ENCODE measurements around the gene ASTN2. TPM values are rescaled to one million over a fixed set of nuclear protein-coding genes. Genes with fewer than 3 reads are reported as not detected.

The ASTN2 gene
- total RNA-seq, 1 experiment from 2014 or later = 7.4 TPM

DNA sequence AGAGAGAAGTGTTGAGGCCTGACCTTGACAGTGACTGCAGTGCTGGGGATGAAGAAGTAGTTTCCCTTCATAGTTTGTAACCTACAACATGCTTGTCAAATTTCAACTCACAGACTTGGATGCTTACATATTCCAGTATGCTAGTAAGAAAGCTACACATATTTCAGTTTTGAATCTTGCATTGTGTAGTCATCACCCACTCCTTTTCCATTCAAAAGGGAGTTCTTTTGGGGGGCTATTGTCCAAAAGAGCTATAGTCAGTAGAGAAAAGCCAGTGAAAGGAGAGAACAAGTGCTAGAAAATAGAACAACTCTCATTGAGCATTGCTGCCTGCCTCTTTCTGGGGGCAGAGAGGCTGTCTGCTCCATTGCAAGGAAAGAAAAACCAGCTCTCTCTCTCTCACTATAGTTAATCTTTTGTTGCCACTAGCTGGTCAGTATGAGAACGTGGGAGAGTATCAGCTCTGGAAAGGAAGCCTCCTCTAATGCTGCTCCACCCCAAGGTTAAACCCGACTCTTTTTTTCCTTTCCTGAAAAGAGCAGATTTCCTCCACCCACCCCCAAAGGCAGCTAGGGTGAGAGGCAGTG is 7.3 kb downstream of the ASTN2 start:
- Histone ChIP-seq H3K4me3 (ENCODE audit: insufficient read depth, low read depth, low read length) (no peak overlapping the region), H3K36me3 (replicated peaks; ENCODE audit: control insufficient read depth, insufficient read depth, low read length) (no peaks in the 10 kb centered on the region), H3K27me3 (ENCODE audit: control insufficient read depth, insufficient read depth, low read length) (peaks cover 7% of the 10 kb centered on the region)
- no peak for DNase-seq

DNA sequence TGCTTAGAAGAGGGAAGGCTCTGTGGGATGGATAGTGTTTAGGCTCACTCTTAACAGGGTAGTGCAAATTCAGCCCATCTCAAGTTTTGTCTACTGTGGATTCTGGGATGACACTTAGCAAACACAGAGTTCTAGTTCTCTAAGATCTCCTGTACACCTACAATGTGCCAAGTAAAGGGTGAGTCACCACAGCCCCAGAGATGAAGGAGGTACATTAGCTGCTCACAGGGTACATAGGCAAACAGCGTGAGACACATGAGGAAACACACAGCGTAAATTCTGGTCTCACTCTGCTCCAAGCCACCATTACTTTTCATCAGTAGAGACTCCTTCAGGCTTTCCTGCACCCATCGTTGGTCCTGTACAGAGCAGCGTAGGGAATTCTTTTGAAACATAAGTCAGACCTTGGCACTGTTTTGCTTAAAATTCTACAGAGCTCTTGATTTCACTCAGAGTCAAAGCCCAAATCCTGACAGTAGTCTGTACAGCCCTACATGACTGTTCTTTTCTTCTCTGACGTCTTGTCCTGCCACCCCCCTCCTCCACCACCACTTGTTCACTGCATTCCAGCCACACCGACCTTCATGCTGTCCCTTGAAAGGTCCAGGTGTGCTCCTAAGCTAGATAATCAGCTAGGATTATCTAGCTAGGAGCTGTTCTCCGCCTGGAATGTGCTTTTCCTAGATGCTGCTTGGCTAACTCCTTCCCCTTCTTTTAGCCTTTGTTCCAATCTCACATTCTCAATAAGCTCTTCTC is 8.7 kb downstream of the ASTN2 start:
- Histone ChIP-seq H3K4me3 (ENCODE audit: insufficient read depth, low read depth, low read length) (no peak overlapping the region), H3K36me3 (replicated peaks; ENCODE audit: control insufficient read depth, insufficient read depth, low read length) (no peaks in the 10 kb centered on the region), H3K27me3 (ENCODE audit: control insufficient read depth, insufficient read depth, low read length) (no peaks in the 10 kb centered on the region; the same call in 1 of the 2 replicates)
- DNase-seq = no peak

DNA sequence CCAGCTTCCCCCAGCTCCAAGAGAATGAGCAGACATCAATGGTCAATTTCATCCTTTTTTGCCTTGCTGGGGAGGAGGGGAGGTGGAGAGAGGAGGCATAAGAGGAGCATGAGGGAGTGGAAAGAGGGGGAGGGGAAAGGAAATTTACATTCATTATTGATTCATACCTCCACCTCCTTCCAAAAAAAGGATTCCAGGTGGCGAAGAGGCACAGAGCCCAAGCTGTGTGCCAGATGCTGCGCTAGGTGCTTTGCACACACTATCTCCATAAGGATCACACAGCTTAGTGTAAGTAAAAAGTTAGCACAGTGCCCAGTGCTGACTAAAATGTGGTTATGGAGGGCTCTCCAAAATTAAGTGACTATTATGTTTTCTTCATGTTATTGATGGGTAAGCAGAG is 11.0 kb downstream of the ASTN2 start:
- Histone ChIP-seq H3K4me3 (ENCODE audit: insufficient read depth, low read depth, low read length) (no peak overlapping the region), H3K27me3 (ENCODE audit: control insufficient read depth, insufficient read depth, low read length) (no peaks in the 10 kb centered on the region; the same call in 1 of the 2 replicates), H3K36me3 (replicated peaks; ENCODE audit: control insufficient read depth, insufficient read depth, low read length) (no peaks in the 10 kb centered on the region)
- no peak for DNase-seq

DNA sequence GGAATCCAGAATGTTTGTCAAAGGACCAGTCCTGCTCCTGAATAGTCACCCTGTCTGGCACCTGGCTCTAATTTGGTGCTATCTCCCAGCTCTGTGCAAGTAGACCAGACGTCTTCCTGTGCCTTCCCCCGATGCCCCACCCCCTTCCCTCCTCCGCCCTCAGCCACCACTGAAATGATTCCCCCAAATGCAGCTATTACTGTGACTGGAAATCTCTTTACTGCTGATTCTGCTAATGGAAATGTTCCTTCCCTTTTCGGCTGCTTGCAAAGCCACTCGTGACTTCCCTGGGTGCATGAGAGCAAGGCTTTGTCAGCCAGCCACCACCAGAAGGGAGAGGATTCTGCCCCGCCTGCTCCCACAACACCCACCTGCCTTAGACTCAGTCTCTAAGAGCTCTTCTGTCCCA is 11.4 kb downstream of the ASTN2 start:
- DNase-seq = no peak
- no peak overlapping the region for H3K4me3 ChIP-seq (ENCODE audit: insufficient read depth, low read depth, low read length)
- H3K27me3 ChIP-seq (ENCODE audit: control insufficient read depth, insufficient read depth, low read length) = no peaks in the 10 kb centered on the region; the same call in 1 of the 2 replicates

DNA sequence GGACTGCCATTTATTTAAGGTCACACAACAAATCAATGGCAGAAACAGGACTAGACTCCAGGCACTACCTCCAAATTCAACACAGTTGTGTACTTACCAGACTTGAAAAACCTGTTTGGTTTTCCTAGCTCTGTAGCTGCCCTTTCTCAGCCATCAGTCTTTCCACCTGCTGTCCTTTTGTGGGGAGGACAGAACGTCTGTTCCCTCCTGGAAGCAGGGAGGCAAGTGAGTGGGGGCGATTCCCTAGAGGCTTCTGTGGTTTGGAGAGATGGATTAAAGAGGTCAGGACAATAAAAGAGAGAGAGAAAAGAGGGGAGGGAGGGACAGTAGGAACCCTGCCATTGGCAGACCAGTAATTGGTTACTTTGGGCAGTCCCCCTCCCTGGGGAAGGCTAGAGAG is 14.7 kb downstream of the ASTN2 start:
- no peak for DNase-seq
- no peak overlapping the region for H3K4me3 ChIP-seq (ENCODE audit: insufficient read depth, low read depth, low read length)

More for the DNA sequence above, 11.4 kb downstream of the ASTN2 start:
- H3K36me3 ChIP-seq (replicated peaks; ENCODE audit: control insufficient read depth, insufficient read depth, low read length) = no peaks in the 10 kb centered on the region

DNA sequence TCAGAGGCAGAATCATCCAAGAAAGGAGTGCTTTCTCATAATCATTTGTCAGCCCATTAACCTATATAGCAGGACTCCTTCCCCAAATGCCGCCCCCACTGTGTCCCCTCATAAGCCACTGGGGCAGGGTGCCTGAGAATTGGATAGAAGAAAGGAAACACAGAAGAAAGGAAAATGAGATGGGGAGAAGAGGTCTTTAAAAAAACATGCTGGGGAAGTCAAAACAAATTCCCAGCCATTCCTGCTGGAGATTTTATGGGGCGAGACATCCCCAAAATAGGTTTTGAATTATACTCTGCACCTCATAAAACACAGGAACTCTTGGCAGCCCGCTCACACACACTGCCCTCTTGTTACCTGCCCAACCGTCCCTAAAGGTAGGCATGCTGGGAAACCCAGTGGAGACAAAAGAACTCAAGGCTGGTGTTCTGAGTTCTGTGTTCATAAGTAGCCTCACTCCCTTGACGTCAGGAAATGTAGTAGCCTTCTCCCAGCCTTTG is 19.7 kb downstream of the ASTN2 start:
- DNase-seq = no peak
- no peaks in the 10 kb centered on the region for H3K36me3 ChIP-seq (replicated peaks; ENCODE audit: control insufficient read depth, insufficient read depth, low read length)
- no peaks in the 10 kb centered on the region; the same call in 1 of the 2 replicates for H3K27me3 ChIP-seq (ENCODE audit: control insufficient read depth, insufficient read depth, low read length)
- no peak overlapping the region for H3K4me3 ChIP-seq (ENCODE audit: insufficient read depth, low read depth, low read length)

More for the DNA sequence above, 14.7 kb downstream of the ASTN2 start:
- Histone ChIP-seq H3K27me3 (ENCODE audit: control insufficient read depth, insufficient read depth, low read length) (no peaks in the 10 kb centered on the region; the same call in 1 of the 2 replicates), H3K36me3 (replicated peaks; ENCODE audit: control insufficient read depth, insufficient read depth, low read length) (no peaks in the 10 kb centered on the region)

DNA sequence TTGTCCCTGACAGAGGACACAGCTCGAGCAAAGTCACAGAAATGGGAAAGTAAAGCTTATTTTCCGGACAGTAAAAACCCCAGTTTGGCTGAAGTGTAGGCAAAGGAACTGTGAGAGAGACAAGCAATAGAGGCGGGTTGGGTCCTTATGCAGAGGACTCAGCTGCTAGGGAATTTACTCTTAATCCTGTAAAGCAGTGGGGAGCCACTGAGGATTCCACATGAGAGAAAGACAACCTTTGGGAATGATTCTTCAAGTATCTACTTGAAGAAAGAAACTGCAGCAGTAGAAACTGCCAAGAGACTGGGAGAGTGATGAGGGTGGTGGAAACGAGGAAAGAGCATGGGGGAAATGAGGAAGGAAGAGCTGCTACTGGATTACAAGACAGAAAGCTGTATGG is 20.2 kb downstream of the ASTN2 start:
- Histone ChIP-seq H3K4me3 (ENCODE audit: insufficient read depth, low read depth, low read length) (no peak overlapping the region), H3K27me3 (ENCODE audit: control insufficient read depth, insufficient read depth, low read length) (no peaks in the 10 kb centered on the region; the same call in 1 of the 2 replicates), H3K36me3 (replicated peaks; ENCODE audit: control insufficient read depth, insufficient read depth, low read length) (no peaks in the 10 kb centered on the region)
- DNase-seq = no peak

DNA sequence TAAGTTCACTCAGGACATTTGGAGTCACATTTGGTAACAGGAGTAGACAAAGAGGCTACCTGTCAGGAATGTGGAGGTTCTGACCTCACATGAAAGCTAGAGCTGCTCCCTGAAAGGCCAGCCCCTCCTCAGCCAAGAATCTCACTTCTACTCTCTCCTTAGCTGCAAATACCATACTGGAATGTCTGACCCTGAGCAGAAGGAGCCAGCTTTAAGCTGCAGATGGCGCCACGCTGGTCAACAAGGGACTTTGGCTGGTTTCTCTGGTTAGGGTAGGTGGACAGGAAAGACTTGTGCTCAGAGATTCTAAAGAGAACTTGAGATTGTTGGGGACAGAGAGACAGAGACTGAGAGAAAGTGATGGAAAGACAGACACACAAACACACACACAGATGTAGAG is 21.9 kb downstream of the ASTN2 start:
- Histone ChIP-seq H3K27me3 (ENCODE audit: control insufficient read depth, insufficient read depth, low read length) (no peaks in the 10 kb centered on the region; the same call in 1 of the 2 replicates), H3K4me3 (ENCODE audit: insufficient read depth, low read depth, low read length) (no peak overlapping the region), H3K36me3 (replicated peaks; ENCODE audit: control insufficient read depth, insufficient read depth, low read length) (no peaks in the 10 kb centered on the region)
- peak; percentile 13 for DNase-seq

DNA sequence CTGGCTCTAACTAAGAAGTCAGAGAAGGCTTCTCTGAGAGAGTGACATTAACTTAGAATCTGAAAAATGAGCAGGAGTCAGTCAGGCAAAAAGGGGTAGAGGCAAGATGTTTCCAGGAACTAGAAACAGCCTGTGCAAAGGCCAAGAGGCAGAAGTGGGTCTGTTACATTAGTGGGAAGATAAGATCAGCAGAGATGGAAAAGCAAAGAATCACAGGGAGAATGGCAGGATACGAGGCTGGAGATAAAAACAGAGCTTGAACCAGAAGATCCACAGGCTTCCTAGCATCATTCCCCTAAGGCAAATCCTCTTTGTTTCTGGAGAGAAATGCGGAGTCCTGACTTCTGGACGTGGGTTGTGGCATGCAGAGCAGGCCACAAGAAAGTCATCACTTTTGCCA is 27.4 kb downstream of the ASTN2 start:
- no peak for DNase-seq
- H3K36me3 ChIP-seq (replicated peaks; ENCODE audit: control insufficient read depth, insufficient read depth, low read length) = no peaks in the 10 kb centered on the region
- no peaks in the 10 kb centered on the region for H3K27me3 ChIP-seq (ENCODE audit: control insufficient read depth, insufficient read depth, low read length)
- H3K4me3 ChIP-seq (ENCODE audit: insufficient read depth, low read depth, low read length) = no peak overlapping the region

DNA sequence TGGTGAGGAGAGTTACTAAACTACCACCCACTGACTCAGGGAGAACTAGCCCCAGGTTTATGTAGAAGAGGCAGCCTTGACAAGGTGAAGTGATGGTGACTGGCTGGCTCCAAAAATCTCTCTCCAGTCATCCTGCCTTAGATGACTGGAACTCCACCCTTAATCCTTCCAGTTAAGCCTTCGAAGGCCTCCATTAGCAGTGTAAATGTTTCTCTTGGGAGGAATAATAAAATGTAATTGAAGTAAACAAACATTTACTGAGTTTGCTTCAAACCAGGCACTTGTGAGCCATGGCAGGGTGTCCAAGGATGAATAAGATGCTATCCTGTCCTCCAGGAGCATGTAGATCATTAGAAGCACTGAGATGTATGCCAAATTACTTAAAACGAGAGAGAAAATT is 35.5 kb downstream of the ASTN2 start:
- H3K27me3 ChIP-seq (ENCODE audit: control insufficient read depth, insufficient read depth, low read length) = no peaks in the 10 kb centered on the region
- H3K4me3 ChIP-seq (ENCODE audit: insufficient read depth, low read depth, low read length) = no peak overlapping the region
- no peaks in the 10 kb centered on the region for H3K36me3 ChIP-seq (replicated peaks; ENCODE audit: control insufficient read depth, insufficient read depth, low read length)
- DNase-seq = no peak

DNA sequence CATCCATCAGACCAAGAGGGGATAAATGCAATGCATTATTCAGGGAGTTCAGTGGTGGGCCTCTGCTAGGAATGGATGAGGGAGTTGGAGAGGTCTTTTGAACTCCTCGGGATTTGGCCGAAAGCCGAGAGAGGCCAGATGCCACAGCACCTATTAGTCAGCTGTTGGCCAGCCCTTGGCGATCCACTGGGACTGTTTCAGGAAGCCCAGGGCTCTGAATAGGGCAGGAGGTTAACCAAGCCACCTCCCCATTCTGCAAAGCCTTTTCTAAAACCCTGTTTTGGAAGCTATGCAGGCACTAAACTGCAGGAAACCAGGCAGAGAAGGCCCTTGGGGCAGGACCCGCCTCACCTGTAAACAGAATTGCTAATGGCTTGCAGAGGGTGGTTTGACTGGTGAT is 37.8 kb downstream of the ASTN2 start:
- H3K36me3 ChIP-seq (replicated peaks; ENCODE audit: control insufficient read depth, insufficient read depth, low read length) = no peaks in the 10 kb centered on the region
- no peaks in the 10 kb centered on the region for H3K27me3 ChIP-seq (ENCODE audit: control insufficient read depth, insufficient read depth, low read length)
- no peak for DNase-seq
- H3K4me3 ChIP-seq (ENCODE audit: insufficient read depth, low read depth, low read length) = no peak overlapping the region

DNA sequence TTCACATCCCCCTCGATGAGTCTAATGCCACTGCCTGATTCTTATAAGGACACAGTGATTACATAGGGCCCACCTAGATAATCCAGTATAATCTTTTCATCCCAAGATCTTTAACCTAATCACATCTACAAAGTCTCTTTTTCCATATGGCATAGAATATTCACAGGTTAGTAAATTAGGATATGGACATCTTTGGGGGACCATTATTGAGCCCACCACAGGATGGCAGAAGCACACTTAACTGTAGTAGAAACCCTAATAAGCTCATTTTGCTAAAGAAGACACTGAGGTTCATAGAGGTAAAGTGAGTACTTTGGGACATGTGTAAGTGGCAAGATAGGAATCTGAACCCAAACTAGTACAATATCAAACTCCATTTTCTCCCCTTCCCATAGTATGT is 38.9 kb downstream of the ASTN2 start:
- Histone ChIP-seq H3K36me3 (replicated peaks; ENCODE audit: control insufficient read depth, insufficient read depth, low read length) (no peaks in the 10 kb centered on the region), H3K4me3 (ENCODE audit: insufficient read depth, low read depth, low read length) (no peak overlapping the region), H3K27me3 (ENCODE audit: control insufficient read depth, insufficient read depth, low read length) (no peaks in the 10 kb centered on the region)
- DNase-seq = no peak

DNA sequence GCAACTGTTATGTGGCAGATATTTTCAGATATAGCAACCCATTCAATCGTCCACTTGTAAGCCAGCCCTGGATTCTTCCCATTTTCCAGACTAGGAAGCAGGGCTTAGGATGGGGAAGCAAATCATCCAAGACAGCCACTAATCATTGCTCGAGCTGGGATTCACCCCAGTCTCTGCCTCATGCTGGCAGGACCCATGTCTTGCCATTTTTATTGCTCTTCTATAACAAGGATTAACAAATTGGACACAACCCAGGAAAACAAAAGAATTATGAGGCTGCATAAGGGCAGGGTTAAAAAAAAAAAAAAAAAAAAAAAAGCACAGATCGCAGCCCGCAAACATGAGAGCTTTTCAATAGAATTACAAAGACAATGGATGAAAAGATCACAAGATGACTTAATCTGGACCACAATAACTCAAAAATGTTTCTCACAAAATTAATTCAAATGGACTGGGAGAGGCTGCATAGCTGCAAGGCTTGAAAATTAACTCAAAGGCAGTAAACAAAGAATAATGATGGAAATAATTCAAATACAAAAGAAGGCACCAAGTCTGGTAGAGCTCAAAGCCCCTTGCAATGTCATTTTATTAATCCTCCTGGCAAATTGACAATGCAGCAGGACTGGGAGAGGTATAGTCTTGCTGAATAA is 40.7 kb downstream of the ASTN2 start:
- H3K27me3 ChIP-seq (ENCODE audit: control insufficient read depth, insufficient read depth, low read length) = no peaks in the 10 kb centered on the region
- no peak for DNase-seq
- no peak overlapping the region for H3K4me3 ChIP-seq (ENCODE audit: insufficient read depth, low read depth, low read length)
- H3K36me3 ChIP-seq (replicated peaks; ENCODE audit: control insufficient read depth, insufficient read depth, low read length) = no peaks in the 10 kb centered on the region

DNA sequence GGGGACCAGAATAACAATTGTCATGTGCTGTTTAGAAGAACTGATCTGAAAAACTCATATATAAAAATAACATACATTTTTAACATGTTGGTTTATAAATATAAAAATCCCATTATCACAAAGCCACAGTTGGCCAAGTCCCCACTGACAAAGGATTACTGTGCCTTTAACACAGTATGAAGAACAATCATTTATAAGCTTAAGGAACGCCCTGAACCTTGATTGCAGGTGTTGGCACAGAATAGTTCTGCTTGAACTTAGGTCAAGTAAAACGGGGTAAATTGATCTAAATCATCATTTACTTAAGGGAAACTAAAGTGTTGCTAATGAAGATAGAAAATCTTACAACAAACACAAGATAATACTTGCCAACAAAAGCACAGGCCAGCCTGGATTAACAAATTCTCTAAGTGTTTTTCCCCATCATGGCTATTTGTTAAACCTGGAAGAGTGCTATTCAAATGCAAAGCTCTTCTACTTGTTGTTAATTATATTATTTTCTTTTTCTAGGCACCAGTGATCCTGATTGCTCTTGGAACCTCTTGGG is 46.1 kb downstream of the ASTN2 start:
- no peaks in the 10 kb centered on the region; the same call in 1 of the 2 replicates for H3K27me3 ChIP-seq (ENCODE audit: control insufficient read depth, insufficient read depth, low read length)
- no peak overlapping the region for H3K4me3 ChIP-seq (ENCODE audit: insufficient read depth, low read depth, low read length)
- H3K36me3 ChIP-seq (replicated peaks; ENCODE audit: control insufficient read depth, insufficient read depth, low read length) = no peaks in the 10 kb centered on the region
- DNase-seq = no peak

Data from H7 (cell line).